Uterus (tissue), 4 donors: ENCODE measurements around the gene MMAB. TPM values are rescaled to one million over a fixed set of nuclear protein-coding genes. Genes with fewer than 3 reads are reported as not detected.

ENCODE experiments used
- DNase-seq, 2 donors: peaks; one replicate each; pipeline ENCODE4 v3.0.0-alpha.2; 2019 to 2020
- H3K27ac ChIP-seq, 2 donors: fragments of 200-600 bp; sonication (generic); 1 replicate in 1 of 2; 2 replicates in 1 of 2; pipeline ENCODE4 v1.5.1; 2016 to 2018
- H3K27me3 ChIP-seq, 2 donors: fragments of 200-600 bp; sonication (generic); one replicate each; pipeline ENCODE4 v1.5.1; 2018 to 2019; ENCODE audit warnings: control low read depth in 1 of 2
- H3K36me3 ChIP-seq, 2 donors: fragments of 200-600 bp; sonication (generic); one replicate each; pipeline ENCODE4 v1.5.1; 2019; ENCODE audit warnings: control low read depth in 1 of 2
- H3K4me1 ChIP-seq, 2 donors: fragments of 200-600 bp; sonication (generic); one replicate each; pipeline ENCODE4 v1.5.1; 2018 to 2019; ENCODE audit warnings: control low read depth in 1 of 2
- H3K4me3 ChIP-seq, 2 donors: fragments of 200-600 bp; sonication (generic); 1 replicate in 1 of 2; 2 replicates in 1 of 2; pipeline ENCODE4 v1.5.1; 2018 to 2019; ENCODE audit warnings: mild to moderate bottlenecking in 1 of 2
- H3K9me3 ChIP-seq, 2 donors: fragments of 200-600 bp; sonication (generic); one replicate each; pipeline ENCODE4 v1.5.1; 2019; ENCODE audit warnings: control low read depth in 1 of 2
- POLR2A ChIP-seq, 2 donors: fragments of 450-650 bp; IDR thresholded peaks; one replicate each; pipeline ENCODE4 v1.6.1; 2016; ENCODE audit warnings: antibody characterized with exemption in 2 of 2, mild to moderate bottlenecking in 1 of 2, moderate library complexity in 1 of 2
- intact Hi-C: fragments of 100-400 bp; cut with DNase I; formaldehyde crosslinking; loops from one replicate; pipeline ENCODE4 v1.15.1; 2023; ENCODE audit warnings: low total_unique reads
- total RNA-seq, 4 donors: library from RNA; depleted of rRNA in 3 of 4; stranded (reverse); fragments of >200 nt in 3 of 4; gene quantifications; one replicate each; pipeline versions ENCODE4 v1.1.0 to v1.2.4, GENCODE V29; 2014 to 2023
- TF ChIP-seq, protein P1 (sequence below), 4 experiments: fragments of 200-600 bp in 2 of 4; fragments of 450-650 bp in 2 of 4; sonication (generic) in 2 of 4; IDR thresholded peaks; one replicate each; pipeline ENCODE4 v1.5.1; 2016 to 2019; ENCODE audit warnings: antibody characterized with exemption in 4 of 4, mild to moderate bottlenecking in 2 of 4, moderate library complexity in 1 of 4
- donor health status: DM: yes; HTN: yes; CAD: no.

MMAB gene
- total RNA-seq, 4 donors from 2014 or later: 15.0 to 234 (median 21.5) TPM

DNA sequence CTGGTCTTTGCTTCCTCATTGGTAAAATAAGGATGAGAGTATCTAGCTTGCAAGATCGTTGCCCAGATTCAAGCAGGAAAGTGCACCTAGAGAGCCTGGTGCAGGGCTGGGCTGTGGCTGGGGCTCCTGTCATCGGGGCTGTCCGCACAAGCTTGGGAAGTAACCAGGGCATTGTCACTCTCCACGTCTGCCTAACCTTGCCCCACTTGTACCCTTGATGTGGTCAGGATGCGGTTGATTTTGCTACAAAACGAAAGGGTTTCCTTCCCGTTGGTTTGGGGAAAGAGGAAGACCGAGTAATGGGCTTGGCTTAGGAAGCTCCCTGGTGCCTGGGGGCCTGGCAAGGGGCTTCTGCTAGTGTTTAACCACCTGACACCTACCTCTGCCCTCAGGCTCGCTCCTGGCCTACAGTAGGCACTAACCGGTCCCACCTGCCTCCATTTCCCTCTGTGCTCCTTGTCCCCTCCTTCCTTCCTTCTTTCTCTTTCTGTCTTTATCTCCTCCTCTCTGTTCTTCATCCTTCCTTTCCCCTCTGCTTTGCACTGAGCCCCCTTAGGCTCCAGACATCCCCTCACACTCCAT lies 22.1 kb upstream of the MMAB start:
- H3K4me3 ChIP-seq: no peak overlapping the region
- H3K4me1 ChIP-seq: no peaks in the 10 kb centered on the region
- no peak overlapping the region for H3K27ac ChIP-seq
- no peak for DNase-seq
- no peaks in the 10 kb centered on the region for H3K27me3 ChIP-seq
- H3K36me3 ChIP-seq: no peaks in the 10 kb centered on the region
- no peak for TF ChIP-seq POLR2A (IDR thresholded peaks at IDR 0.05)
- TF ChIP-seq, protein P1, sequence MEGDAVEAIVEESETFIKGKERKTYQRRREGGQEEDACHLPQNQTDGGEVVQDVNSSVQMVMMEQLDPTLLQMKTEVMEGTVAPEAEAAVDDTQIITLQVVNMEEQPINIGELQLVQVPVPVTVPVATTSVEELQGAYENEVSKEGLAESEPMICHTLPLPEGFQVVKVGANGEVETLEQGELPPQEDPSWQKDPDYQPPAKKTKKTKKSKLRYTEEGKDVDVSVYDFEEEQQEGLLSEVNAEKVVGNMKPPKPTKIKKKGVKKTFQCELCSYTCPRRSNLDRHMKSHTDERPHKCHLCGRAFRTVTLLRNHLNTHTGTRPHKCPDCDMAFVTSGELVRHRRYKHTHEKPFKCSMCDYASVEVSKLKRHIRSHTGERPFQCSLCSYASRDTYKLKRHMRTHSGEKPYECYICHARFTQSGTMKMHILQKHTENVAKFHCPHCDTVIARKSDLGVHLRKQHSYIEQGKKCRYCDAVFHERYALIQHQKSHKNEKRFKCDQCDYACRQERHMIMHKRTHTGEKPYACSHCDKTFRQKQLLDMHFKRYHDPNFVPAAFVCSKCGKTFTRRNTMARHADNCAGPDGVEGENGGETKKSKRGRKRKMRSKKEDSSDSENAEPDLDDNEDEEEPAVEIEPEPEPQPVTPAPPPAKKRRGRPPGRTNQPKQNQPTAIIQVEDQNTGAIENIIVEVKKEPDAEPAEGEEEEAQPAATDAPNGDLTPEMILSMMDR (IDR thresholded peaks at IDR 0.05): no peak
- intact Hi-C loops: no loop called here
- no peaks in the 10 kb centered on the region for H3K9me3 ChIP-seq

DNA sequence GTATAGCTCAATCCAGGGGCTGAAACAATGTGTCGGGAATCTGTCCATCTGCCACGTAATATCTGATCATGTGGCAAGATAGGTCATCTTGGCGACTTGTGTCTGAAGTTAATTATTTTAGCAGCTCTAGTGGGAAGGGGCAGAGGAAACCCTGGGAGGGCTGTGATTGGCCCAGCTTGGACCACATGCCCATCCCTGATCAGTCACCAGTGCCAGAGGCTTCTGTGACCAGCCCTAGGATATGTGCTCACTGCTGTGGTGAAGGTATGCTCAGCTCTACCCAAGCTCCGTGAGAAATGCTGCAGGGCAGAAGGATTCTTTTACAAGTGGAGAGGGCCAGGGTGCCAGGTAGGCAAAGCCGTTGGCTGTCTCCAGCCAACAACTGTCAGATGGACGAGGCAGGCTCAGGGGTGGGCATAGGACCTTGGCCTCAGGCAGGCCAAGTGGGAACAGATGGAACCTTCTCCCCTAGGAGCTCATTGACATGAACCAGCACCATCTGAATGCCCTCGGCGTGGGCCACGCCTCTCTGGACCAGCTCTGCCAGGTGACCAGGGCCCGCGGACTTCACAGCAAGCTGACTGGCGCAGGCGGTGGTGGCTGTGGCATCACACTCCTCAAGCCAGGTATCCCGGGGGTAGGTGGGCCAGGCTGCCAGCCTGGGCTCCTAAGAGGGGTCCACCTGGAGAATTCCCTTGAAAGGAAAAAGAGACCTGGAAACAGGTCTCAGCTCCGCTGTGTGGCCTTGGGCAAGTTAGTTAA lies 21.4 kb upstream of the MMAB start:
- Histone ChIP-seq H3K9me3 (no peaks in the 10 kb centered on the region), H3K36me3 (no peaks in the 10 kb centered on the region), H3K27me3 (no peaks in the 10 kb centered on the region), H3K4me3 (no peak overlapping the region), H3K4me1 (no peaks in the 10 kb centered on the region), H3K27ac (no peak overlapping the region)
- DNase-seq: no peak
- TF ChIP-seq, protein P1 (IDR thresholded peaks at IDR 0.05): no peak
- no peak for TF ChIP-seq POLR2A (IDR thresholded peaks at IDR 0.05)
- intact Hi-C loops: no loop called here

GRCh38 chr12:109592905-109593272 lies 19.6 kb upstream of the MMAB start:
- Histone ChIP-seq H3K27ac (no peak overlapping the region), H3K9me3 (no peaks in the 10 kb centered on the region), H3K4me1 (no peaks in the 10 kb centered on the region), H3K27me3 (no peaks in the 10 kb centered on the region), H3K36me3 (no peaks in the 10 kb centered on the region), H3K4me3 (no peak overlapping the region)
- no peak for DNase-seq
- intact Hi-C loops: no loop called here
- TF ChIP-seq, protein P1 (IDR thresholded peaks at IDR 0.05): no peak
- TF ChIP-seq POLR2A (IDR thresholded peaks at IDR 0.05): no peak

DNA sequence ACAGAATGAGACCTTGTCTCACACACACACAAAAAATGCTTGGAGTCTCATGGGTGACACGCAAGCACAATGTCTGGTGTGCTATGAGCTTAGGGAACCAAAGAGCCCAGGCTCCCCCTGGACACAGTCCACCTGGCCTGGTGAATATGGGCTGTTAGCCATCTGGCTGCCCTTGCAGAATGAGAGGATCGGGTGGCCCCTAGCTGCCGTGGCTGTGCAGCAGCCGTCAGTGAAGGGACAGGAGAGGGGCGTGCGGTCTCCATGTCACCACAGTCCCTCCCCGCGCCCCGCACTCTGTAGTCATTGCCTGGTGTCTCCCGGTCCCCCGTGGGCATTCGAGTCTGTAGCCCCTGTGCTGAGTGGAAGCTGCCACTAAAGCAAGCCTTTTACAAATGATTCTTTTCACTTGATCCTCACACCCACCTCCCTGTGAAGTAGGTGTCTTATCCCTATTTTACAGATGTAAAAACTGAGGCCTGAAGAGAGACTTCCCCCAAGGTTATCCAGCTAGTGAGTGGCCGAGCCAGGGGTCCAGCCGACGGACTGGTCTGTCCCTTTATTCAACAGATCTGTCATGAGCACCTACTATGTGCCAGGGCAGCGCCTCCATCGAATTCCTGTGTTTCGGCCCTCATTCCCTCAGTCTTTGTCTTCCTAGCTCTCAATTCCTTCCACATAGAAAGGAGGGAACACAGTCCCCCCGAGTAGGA lies 19.0 kb upstream of the MMAB start:
- intact Hi-C loops: no loop called here
- DNase-seq: no peak
- no peak overlapping the region for H3K4me3 ChIP-seq
- no peaks in the 10 kb centered on the region for H3K4me1 ChIP-seq
- H3K27ac ChIP-seq: no peak overlapping the region
- TF ChIP-seq, protein P1 (IDR thresholded peaks at IDR 0.05): no peak
- no peak for TF ChIP-seq POLR2A (IDR thresholded peaks at IDR 0.05)
- H3K27me3 ChIP-seq: no peaks in the 10 kb centered on the region
- H3K36me3 ChIP-seq: no peaks in the 10 kb centered on the region
- H3K9me3 ChIP-seq: no peaks in the 10 kb centered on the region

DNA sequence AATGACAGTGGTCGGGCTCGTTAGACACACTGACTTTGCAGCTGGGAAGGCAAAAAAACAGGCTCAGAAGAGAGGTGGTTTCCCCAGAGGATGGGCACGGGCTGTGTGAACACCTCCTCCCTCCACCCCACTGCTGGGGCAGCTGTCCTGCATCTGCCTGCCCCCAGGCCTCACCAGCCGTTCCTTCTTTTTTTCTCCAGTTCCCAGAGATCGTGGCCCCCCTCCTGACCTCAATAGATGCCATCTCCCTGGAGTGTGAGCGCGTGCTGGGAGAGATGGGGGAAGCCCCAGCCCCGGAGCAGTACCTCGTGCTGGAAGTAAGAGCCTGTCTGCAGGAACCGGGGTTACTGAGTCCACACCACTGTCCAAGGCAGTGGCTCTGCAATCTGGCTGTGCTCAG lies 17.7 kb upstream of the MMAB start:
- H3K27ac ChIP-seq: no peak overlapping the region
- intact Hi-C loops: no loop called here
- DNase-seq: no peak
- no peaks in the 10 kb centered on the region for H3K36me3 ChIP-seq
- H3K4me1 ChIP-seq: no peaks in the 10 kb centered on the region
- no peak overlapping the region for H3K4me3 ChIP-seq
- no peaks in the 10 kb centered on the region for H3K9me3 ChIP-seq
- TF ChIP-seq, protein P1 (IDR thresholded peaks at IDR 0.05): no peak
- TF ChIP-seq POLR2A (IDR thresholded peaks at IDR 0.05): no peak
- no peaks in the 10 kb centered on the region for H3K27me3 ChIP-seq
